GM18507 (cell line): ENCODE data around the gene VCL.
"Not testable (repeated sequence)": the region's sequence is repeated elsewhere in the genome, so short reads cannot be mapped to it uniquely, and the experiment has no call there.

Experiments used
- DNase-seq: peaks from one replicate; pipeline ENCODE4 v3.0.0; 2011; ENCODE audit warnings: low read depth; ENCODE audit not compliant: insufficient read length; ENCODE audit errors: extremely low spot score
- FAIRE-seq: peaks from 2 replicates; lab custom pipeline; 2011; peaks lifted over from hg19 to GRCh38; lab: Jason Lieb, UNC

Gene VCL

DNA sequence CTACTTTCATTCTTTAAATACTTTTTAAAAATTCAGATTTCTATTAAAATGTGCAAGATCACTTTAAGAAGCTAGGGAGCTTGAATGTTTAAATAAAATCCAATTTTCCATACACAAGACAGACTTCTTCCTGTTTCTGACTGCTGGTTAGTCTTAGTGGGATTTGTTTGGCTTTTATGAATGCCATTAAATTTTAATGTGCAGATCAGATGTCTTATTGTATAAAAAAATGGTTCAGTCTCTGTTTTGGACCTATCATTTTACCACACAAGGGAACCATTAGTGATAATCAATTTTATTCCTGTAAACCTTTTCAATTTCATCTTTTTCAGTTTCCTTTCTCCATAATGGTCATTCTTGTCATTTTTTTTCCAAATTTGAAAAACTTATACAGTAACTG, 63.2 kb downstream of the VCL start:
- no peak for DNase-seq
- FAIRE-seq, result no peak

DNA sequence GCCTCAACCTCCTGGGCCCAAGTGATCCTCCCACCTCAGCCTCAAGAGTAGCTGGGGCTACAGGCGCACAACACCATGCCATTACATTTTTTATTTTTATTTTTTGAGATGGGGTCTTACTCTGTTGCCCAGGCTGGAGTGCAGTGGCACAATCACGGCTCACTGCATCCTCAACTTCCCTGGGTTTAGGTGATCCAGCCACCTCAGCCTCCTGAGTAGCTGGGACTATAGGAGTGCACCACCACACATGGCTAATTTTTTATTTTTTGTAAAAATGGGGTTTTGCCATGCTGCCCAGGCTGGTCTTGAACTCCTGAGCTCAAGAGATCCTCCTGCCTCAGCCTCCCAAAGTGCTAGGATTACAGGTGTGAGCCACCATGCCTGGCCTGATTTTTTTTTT, 64.1 kb downstream of the VCL start:
- FAIRE-seq, DNase-seq: not testable (repeated sequence)

DNA sequence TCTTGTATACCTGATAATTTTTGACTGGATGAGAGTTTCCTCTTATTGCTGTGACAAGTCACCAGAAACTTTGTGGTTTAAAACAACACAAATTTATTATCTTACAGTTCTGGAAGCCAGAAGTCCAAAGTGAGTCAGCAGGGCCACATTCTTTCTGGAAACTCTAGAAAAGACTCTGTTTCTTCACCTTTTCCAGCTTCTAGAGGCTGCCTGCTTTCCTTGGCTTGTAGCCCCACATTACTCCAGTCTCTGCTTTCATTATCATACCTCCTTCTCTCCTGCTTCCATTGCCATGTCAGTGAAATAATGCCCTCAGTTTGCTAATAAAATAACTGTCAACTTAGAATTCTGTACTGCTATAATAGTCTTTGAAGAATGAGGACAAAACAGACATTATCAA, 65.3 kb downstream of the VCL start:
- FAIRE-seq, result no peak
- no peak for DNase-seq

DNA sequence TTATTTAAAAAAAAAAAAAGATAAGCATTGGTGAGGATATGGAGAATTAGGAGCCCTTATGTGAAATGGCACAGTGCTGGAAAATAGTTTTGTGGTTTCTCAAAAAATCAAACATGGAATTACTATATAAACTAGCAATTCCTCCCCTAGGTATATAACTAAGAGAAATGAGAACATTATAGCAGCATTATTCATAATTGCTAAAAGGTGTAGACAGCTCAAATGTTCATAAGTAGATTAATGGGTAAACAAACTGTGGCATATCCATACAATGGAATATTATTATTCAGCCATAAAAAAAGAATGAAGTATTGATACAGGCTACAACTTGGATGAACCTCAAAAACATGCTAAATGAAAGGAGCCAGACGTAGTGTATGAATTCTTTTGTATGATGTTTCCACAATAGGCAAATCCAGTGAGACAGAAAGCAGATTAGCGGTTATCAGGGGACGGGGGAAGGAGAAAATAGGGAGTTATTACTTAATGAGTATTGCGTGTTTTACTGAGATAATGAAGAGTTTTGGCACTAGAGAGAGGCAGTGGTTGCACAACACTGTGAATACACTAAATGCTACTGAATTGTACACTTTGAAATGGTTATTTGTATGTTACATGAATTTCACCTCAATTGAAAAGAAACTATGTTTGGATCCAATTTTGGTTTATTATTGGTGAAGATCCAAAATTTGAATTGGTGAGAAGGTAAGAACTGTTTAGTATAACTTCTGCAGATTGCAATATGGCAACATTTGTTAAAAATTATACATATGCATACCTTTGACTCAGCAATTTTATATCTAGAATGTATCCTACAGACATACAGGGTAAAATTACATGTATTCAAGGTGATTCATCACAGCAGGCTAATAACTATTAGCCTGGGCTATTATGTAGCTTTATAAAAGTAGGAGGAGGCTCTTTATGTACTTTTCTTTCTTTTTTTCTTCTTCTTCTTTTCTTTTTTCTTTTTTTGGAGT, 69.7 kb downstream of the VCL start:
- no peak for DNase-seq
- FAIRE-seq, result no peak

DNA sequence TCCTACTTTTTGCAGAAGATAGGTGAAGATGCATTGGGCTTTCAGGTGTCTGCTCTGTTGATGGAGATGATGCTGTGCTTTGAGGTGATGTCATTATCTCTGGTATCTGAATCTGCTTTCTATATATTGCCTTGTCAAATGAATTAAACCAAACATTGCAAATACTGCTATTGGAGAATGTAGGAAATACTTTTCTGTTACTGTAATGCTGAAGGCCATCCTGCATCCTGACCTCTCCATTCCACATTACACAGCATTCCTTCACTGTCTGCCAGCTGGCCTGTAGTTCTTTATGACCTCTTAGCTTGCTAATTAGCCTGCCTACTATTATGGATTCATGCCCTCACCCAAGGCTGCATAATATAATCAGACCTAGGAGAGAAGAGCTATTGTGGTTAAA, 73.2 kb downstream of the VCL start:
- FAIRE-seq (no peak), DNase-seq (no peak)

DNA sequence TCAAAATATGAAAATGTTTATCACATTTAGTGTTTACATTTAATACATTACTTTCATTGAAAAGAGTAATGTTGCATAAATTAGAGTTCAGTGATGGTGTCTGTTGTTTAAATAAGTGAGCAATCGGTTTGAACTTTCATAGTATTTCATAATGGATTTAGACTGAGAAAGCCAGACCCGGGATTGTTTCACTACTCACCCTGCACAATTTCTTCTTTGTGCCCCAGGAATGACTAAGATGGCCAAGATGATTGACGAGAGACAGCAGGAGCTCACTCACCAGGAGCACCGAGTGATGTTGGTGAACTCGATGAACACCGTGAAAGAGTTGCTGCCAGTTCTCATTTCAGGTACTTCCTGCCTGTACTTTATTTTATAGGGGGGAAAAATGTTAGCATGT, 74.6 kb downstream of the VCL start:
- no peak for DNase-seq
- no peak for FAIRE-seq

DNA sequence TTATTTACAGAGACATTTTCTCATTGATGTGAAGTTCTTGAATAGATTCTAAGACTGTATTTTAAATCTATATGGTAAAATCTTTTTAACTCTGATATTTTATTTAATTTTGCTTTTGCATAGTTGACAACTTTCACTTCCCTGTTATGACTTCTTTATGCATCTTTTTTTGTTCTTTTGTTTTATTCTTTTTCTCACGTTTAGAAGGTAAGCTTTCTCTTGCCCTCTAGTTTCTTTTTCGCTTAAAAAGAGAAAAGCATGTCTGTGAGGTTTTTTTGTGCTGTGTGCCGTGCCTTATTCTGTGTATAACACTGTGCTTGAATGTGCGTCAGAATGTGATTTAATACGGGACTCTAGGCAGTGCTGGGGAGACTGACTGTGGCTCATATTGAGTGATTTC, 78.0 kb downstream of the VCL start:
- DNase-seq, result no peak
- FAIRE-seq, result no peak

DNA sequence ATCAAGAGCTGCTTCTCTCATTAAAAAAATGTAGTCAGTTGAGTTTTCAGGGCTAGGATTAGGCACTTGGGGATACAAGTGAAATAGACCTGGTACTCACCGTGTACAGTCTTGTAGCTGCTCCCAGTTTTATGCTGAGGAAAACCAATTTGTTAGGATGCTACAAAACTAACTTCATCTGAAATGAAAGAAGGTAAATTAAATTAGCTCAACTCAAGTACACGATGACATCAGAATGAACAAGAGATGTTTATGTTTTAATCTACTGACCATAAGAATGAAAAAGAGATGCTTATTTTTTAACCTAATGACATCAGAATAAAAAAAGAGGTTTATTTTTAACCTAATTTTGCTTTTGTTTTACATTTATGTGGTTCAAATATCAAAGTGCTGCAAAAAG, 79.0 kb downstream of the VCL start:
- FAIRE-seq, result peak; percentile 39
- no peak for DNase-seq

DNA sequence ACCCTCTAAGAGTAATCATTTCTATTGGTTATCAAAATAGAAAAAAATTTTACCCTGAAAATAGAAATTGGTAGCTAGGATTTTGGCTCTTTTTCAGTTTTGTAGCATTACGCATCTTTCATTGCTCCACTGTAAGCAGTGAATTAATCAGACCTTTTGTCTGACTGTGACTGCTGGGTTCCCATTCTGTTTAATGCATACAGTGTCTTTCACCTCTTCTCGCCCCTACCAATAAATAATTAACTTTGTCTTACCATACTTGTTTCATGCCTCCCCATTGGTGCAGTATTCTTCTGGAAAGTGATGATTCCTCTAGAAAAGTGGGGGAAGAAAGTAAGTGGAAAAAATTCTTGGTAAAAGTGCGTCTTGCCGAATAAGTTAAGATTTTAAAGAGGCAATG, 79.5 kb downstream of the VCL start:
- DNase-seq (no peak), FAIRE-seq (peak; percentile 47)

DNA sequence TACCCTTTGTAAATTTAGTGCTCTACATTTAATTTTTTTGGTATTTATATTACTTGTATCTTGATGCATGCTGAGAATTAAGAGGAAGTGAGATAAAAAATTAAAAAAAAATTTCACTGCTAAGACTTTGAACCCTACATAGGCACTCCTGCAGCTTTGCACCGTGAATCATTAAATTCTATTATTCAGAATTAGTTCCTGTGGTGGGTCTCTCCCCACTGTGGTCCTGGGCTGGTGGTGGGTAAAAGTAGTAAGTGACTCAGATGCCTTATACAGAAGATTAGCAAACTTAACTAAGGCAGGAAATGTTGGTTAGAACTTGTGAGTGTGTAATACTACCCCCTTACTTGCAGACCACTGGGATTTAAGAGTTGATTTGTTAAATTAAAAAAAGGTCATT, 80.1 kb downstream of the VCL start:
- DNase-seq (no peak), FAIRE-seq (peak; percentile 64)

DNA sequence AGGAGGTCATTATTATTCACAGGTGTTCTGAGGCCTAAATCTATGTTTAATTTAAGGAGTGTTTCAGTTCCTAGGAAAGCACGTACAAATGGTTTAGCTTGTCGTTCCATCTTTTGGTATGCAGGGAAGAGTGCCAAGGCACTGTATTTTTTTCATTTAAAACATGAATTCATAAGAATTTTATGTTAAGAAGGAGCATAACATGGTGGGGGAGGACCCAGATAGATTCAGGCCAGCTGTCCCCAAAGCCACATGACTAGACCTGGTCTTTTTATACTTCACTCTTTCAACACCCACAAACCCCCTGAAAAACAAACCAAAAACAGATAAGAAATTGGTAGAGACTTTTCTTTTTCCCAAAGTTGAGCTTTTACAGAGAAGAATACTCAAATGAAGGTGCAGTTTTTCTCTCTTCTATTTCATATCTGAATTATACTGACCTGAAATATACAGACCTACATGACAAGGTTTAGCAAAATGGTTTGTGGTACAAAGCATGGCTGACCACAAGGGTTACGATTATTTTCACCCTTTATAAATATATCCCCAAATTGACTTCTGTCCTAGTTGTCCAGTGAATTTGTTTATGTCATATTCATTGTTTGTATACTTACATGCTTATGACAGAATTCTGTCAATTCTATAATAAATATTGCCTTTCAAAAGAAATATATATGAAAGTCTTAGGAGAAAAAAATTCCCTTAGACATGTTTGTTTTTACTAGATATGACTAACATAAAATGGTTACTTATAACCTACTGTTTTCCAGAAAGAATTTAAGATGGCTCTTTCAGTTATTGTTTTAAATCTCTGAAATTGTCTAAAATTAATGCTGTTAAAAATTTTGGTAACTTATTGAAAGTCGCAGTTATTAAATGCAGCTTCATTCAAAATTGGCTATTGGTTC, 81.4 kb downstream of the VCL start:
- peak; percentile 51 for FAIRE-seq
- no peak for DNase-seq

DNA sequence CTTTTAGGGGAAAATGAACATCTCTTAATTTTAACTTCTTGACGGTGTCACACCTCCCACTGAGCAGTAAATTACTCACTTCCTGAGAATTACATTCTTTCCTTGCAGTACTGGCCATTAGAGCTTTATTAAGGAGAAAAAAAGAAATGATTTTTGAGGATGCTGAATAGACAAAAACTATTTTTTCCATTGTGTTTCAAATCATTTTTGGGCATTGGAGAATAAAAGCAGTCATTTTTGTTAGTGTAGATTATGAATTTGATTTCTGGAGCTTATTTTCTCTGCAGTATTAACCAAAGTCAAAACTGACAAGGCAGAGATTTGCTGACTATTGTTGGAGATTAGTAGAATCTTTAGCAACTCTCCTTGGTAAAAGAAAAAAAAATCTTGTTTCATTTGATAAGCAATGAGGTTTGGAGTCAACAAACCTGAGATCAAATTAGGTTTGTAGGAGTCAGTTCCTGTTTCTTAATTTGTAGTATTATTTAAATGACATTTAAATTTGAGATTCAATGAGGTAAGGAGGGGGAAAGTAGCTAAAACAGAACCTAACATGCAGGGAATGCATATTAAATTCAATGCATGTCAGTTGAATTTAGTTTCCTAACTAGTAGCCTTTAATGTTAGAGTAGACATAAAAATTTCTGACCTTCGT, 82.1 kb downstream of the VCL start:
- no peak for DNase-seq

DNA sequence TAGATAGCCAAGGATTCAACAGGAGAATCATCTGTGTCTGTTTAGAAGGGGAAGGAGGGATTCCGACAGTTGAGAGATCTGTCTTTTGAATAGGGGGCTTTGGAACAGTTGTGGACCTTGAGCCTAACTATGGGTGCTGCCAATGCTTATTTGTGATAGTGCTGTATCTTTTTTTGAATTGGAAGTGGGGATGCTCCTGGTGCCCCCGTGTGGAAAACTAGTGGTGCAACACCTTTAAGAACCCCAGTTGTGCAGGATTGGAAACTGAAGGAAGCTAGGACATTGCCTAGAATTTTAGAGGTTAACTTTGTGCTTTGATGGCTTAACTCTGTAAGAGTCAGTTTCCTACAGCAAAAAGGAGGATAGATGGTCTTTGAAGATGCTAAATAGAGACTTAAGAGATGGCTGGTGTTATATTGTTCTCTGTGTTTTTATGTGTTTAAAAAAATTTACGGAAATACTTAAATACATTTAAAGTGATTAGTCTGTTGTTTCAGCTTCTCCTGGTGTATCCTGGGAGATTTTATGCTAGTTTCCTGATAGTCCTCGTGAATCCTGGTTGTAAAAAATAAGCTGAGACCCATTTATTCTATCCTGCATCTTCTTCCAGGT, 83.4 kb downstream of the VCL start:
- DNase-seq (no peak), FAIRE-seq (peak; percentile 85)

More for the DNA sequence above, 82.1 kb downstream of the VCL start:
- FAIRE-seq, result peak; percentile 9

DNA sequence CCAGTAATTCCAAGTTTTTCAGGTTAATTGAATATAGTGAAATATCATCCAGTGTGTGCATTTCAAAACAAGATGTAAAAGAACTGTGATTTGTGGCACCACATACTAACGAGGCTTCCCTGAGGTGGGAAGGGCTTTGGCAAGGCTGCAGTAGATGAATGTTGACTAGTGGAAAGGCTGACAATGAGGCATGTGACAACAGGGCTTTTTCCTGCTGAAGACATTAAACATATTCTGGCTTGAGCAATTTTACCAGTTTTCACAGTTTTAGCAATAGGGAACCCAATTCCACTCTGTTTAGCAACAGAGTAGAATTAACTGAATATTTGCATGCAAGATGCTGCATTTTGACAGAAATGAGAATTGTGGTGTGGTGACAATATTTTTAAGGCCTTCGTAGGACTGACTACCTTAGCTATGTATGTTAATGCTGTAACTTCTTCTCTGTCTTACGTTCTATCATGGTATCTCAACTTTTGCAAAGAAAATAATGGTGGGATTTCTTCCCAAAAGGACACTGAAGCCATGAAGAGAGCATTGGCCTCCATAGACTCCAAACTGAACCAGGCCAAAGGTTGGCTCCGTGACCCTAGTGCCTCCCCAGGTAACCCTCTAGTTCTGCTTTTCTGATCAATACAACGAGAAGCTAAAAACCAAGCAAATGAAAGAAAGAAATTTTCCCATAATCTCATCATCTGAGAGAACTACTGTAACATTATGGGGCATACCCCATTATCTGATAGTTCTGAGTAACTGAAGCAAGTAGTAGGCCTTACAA, 84.2 kb downstream of the VCL start:
- DNase-seq, result no peak
- FAIRE-seq, result no peak

DNA sequence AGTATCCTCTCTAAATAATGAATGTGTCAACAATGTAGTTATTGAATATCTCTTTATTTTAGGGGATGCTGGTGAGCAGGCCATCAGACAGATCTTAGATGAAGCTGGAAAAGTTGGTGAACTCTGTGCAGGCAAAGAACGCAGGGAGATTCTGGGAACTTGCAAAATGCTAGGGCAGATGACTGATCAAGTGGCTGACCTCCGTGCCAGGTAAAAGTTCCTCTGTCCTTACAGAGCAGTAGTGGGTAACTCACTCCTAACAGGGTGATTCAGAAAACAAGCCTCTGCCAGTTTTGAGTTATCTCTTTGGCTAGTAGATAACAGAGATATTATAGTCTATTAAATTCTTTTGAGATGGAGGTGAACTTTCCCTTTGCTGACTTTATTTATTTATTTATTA, 85.4 kb downstream of the VCL start:
- no peak for DNase-seq

DNA sequence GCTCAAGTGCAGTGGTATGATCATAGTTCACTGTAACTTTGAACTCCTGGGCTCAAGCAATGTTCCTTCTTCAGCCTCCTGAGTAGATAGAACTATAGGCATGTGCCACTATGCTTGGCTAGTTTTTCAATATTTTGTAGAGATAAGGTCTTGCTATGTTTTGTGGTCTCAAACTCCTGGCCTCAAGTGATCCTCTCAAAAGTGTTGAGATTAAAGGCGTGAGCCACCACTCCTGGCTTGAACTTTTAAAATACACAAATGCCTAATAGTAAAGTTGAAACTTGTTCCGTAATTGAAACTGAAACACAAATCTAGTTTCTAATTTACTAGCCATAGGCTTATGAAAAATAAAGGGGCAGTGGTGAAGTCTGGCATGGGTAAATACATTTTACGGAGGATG, 87.0 kb downstream of the VCL start:
- peak; percentile 91 for FAIRE-seq
- DNase-seq, result peak; percentile 30

More for the DNA sequence above, 85.4 kb downstream of the VCL start:
- no peak for FAIRE-seq

DNA sequence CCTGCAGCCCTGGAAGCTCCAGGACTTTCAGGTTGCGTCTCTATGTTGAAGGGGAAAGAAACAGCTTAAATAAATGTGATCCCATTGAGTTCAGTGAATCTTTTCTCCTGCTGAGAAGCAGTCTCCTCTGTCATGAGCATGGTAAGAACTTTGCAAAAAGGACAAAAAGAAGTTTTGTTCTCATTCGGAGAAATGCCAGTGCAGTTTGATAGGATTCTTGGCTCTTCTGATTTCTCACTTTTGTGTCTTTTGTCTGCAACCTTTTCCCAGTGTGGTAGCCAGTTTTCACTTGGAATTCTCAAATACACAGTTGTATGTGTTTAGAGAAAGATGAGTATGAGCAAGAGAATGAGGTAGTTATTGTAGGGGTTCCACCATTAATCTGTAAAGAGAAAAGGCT, 88.4 kb downstream of the VCL start:
- DNase-seq (no peak), FAIRE-seq (no peak)

DNA sequence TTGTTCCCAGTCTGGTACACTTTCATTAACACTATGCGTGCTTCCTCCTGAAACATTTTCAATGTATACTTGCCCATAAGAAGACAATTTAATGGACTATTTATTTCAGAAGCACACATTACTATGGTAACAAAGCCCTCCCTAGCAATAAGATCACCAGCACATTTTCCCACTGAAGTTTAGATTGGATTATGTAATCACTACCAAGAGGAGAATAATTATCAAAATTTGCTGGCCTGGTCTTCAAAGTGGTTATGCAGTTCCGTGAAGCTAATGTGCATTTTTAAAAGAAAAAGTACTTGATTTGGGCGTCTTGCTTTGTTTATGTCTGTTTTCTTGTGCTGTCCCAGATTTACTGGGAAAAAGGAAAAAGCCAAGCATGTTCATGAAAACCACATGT, 90.8 kb downstream of the VCL start:
- no peak for FAIRE-seq
- no peak for DNase-seq

DNA sequence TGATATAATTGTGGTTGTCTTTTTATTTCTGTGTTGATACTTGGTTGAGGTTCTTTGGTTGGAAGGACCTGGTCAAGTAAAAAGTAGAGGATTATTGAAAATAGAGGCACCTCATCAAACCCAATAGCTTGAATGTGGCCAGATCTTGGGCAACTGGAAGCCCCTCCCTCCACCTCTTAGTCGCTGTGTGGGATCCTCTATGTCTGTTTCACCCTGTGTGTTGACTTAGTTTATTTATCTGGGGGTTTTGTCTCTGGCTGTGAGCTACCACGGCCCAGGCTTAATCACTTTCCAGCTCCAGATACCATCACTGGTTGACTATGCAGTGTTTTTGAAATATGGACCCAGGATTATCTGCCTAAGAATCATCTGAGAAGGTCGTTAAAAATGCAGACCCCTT, 94.5 kb downstream of the VCL start:
- FAIRE-seq (no peak), DNase-seq (no peak)
